NCI-H128 (cell line): Measurements from ENCODE around the gene CEP128.

Experiments used
- DNase-seq: peaks from one replicate; lab custom pipeline; 2025; ENCODE audit not compliant: unreplicated experiment; lab: John Stamatoyannopoulos, UW

CEP128 gene

DNA sequence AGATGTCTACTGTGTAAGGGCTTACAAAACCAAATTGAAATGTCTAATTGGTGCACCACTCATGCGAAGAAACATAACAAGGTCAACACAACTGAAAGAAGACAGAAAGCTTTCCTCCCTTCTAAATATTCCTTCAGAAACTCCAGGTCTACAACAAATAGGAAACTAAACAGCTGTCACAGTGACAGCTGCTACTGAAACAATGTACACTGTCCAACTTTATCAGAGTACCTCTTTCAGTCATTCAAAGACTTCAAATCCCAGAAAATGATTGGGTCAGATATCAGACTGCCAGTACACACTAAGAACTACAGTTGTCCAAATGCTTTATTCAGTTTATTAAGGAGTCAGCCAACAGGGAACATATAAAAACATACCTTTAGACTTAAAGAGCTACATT is 35.2 kb downstream of the CEP128 start:
- DNase-seq: no peak

DNA sequence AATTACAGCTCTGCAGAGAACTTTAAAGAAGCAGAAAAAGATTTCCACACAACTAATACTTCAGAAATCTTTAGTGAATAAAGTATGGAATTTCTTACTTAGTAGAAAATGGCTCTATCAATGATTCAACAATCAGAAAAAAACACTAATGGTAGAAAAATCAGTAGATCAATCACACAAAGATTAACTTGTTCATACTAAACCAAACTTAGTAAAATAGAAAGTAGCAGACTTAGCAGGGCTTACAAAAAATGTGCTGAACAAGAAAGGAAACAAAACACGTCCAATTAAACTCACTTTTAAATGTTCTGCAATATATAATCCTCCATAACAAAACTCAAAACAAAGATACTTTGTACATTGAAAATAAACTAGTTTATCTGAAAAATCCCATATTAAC is 38.9 kb downstream of the CEP128 start:
- no peak for DNase-seq

DNA sequence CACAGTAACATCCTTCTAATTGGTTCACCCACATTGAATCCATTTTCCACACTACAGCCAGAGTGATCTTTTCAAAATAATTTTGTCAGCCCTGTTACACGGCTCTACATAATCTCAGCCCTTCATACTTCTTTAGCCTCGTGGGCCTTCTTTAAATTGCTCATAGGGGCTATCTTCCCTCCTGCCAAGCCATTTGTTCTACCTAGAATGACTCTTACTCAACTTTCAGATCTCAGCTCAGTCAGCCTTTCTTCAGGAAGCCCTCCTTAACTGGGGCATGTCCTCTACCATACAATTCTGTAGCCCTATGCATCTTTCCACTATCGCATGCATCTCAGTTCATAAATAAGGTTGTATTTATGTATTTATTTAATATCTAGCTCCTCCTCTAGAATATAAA is 39.7 kb downstream of the CEP128 start:
- no peak for DNase-seq

DNA sequence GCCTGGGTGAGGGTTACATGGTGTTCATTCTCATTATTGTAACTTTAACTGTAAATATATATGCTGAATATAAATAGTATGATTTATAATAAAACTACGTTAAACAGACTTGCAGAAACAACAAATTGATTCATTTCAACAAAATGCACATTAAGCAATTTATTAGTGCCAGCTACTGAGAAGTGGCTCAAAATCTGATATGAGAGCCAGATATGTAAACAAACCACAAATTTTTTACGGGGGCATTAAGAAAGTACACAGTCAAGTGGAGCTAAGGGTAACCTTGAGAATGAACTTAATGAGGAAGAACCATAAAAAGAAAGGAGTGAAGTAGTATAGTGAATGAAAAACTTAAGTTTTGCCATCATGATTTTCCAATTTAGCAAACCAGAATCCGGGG is 40.3 kb downstream of the CEP128 start:
- DNase-seq: no peak

DNA sequence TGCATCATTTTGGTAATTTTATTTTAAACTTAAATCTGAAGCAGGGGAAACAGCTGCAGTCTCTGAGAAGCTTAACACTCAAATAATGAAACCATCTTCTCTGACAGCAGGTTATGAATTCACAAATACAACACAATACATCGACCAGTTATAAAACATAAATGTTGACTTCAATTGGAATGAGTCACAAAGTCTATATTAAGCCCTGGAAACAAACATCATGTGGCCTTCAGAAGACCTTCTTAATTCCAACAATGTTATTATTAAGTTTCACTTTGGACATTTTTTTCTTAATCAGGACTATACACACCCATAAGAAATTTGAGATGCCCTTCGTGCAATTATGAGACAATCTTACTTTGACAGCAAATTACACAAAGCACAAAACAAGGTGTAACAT is 68.9 kb downstream of the CEP128 start:
- DNase-seq: no peak

DNA sequence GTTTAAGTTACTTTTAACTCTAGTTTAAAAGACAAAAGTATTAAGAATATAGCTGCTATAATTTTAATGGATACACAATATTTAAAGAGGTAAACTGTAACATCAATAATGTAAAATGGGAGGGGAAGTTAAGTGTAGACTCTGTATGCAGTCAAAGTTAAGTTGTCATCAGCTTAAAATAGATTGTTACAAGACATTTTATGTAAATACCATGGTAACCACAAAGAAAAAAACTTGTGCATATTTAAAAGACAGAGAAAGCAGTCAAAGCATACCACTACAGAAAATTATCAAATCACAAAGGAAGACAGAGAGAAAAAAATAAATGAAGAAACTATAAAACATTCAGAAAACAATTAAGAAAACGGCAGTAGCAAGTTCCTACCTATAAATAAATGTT is 73.3 kb downstream of the CEP128 start:
- DNase-seq: no peak

DNA sequence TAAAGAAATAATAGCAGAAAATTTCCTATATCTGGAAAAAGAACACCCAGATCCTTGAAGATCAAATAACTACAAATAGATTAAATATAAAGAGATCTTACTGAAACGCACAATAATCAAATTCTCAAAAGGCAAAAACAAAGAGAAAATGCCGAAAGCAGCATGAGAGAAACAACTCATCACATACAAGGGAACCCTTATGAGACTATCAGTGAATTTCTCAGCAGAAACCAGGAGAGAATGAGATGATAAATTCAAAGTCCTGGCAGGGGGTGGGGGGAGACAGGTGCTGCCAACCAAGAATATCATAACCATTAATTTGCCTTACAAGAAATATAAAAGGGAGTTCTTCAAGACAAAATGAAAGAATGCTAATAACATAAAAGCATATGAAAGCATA is 73.7 kb downstream of the CEP128 start:
- DNase-seq: no peak

DNA sequence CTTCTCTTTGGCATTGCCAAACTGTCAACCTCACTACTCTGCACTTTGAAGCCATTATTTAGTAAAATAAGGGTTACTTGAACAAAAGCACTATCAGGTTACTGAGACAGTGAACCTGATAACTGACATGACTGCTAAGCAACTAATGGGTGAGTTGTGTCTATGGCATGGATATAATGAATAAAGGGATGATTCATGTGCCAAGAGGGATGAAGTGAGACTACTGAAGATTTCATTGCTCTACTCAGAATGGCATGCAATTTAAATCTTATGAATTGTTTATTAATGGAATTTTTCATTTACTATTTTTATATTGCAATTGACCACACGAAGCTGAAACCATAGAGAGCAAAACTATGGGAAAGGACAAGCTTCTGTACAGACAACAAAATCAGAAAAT is 74.4 kb downstream of the CEP128 start:
- DNase-seq: no peak

DNA sequence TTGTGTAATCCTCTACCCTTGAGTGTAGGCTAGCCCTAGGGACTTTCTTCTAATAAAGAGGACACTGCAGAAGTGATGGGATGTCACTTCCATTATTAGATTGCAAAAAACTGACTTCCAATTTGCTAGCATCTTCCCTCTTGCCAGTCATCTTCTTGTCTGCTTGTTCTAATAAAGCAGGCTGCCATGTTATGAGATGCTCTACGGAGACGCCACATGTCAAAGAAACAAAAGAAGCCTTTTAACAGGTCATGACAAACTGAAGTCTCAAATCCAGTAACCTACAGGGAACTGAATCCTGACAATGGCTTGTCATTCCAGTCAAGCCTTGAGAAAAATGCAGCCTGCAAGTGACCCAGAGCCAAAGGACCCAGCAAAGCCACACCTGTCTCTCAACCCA is 76.0 kb downstream of the CEP128 start:
- DNase-seq: no peak

DNA sequence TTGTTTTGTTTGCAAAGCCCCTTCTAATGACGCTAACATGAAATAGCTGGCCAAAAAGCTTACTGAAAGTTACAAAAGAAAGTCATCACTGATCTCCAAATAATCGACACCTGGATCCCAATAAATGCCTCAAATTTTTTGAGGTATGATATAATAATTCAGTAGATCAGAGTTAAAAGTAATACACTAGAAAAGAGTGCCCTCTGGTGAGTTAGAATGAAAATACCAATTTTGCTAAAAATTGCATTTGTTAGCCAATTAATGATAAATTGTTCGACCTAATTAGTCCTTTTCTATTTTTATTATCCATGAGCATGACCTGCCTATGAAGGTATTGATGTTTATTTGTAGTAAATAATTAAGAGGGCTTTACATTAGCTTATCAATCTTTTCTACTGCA is 78.6 kb downstream of the CEP128 start:
- no peak for DNase-seq

DNA sequence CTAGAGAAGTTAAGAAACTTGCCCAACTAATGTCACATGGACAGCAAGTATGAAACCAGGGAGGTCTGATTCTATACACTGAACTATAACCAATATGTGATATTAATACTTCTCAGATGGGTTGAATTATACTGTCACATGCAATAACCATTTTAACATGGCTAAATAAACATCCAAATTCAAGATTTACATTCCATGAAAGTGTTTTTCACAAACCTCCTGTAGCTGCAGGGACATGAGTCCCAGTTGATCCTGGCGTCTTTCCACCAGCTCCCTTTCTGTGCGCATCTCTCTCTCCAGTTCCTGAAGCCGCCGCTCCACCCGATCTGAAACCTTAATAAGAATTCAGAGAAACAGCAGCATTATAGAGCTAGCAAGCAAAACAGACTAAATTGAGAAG is 79.0 kb downstream of the CEP128 start:
- DNase-seq: no peak

DNA sequence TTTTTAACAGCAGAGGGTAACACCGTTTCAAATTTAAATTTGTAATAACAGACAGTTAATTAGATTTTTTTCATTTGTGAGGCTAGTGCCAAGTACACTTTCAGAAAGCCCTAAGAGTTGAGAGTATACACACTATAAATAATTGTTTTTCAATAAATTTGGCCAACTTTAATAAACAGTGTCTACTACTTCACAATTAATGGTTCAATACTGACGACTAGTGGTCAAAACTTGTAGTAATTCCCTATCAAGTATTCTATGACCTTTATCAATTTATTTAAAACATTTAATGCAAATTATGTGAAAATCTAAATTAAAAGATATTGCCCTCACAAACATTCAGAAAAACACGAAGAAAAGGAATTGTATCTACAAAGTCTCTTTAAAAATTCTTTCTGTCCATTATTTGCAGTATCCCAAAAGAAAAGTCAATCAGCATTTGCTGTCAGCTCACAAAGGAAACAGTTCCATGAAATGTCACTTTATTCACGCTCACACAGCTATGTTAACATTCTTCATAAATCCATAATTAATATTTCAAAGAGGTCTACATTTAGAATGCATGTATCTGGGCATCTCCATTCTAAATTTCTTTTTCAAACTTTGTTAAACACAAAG is 91.2 kb downstream of the CEP128 start:
- peak; percentile 7 for DNase-seq

DNA sequence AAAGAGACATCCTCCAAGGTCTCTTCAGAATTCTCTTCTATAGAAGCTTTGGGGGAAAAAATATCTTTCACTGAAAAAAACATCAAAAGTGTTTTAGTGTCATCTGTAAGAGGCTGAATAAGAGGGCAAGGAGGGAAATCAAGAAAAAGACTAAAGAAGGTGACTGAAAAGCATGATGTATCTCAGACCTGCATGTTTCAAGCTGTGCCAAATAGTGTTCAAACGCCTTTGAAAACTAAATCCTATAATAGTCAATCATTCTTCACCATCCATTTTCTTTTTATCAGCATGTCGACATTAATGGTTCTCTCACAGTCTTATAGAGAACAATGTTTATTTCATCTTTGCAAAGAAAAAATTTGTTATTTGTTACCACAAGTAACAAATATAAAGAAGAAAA is 94.5 kb downstream of the CEP128 start:
- DNase-seq: no peak

DNA sequence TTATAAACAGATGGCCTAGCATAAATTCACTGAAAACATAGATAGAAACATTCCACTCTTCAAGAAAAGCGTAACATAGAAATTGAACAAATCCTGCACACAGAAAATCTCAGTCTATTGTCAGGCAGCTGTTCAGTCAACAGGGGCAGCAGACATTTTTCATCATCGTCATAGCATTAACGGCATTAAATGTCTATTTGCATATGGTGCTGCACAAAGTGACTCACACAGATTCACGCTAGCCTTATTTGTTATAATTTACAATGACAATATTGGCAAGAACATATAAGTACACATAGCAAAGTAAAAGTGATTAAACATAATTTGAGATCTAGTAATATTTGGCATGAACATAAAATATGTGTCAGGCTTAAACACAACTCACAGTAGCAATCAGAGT is 95.7 kb downstream of the CEP128 start:
- DNase-seq: no peak

DNA sequence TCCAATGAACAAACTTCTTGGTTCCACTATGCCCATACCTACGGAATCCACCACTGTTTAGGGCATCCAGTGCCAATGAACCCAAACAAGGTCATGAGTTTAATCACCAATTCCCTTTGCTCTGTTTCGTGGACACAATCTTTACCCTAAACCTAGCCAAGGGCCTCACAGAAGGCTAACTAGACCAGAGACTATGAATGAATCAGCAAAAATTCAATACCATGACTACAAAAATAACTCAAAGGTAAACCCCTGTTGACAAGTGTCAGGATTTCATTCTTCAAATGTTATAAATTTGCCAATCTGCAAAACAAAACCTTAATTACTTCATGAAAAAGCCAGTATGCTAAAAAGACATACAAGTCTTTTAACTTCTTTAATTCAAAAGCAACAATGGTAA is 96.7 kb downstream of the CEP128 start:
- no peak for DNase-seq

DNA sequence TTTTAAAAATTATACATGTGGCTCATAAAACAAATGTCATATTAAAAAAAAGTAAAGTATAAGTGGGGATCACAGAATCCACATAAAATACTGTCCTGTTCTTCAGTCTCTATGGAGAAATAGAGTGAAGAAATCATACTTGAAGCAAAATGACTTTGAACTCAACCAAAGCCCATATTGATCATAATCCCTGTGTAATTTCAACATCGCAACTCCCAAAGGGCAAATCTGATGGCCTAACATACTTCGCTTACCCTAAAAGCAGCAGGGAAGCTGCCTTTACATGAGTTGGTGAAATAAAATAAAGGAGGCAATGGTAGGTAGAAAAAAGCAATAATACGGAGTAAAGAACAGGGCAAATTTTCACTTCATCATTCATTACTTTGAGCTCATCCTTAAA is 101.8 kb downstream of the CEP128 start:
- DNase-seq: no peak

DNA sequence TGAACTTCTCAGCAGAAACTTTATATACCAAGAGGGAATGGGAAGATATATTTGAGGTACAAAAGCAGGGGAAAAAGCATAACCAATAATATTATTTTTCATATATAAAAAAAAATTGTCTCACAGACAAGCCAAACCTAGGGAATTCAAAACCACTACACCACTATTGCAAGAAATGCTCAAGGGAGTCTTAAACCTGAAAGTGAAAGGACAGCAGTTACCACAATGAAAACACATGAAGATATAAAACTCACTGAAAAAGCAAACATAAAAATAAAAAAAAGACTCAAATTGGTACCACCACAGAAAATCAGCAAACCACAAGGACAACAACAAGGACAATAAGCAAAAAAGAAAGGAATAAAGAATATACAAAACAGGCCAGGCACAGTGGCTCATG is 131.9 kb downstream of the CEP128 start:
- DNase-seq: no peak

DNA sequence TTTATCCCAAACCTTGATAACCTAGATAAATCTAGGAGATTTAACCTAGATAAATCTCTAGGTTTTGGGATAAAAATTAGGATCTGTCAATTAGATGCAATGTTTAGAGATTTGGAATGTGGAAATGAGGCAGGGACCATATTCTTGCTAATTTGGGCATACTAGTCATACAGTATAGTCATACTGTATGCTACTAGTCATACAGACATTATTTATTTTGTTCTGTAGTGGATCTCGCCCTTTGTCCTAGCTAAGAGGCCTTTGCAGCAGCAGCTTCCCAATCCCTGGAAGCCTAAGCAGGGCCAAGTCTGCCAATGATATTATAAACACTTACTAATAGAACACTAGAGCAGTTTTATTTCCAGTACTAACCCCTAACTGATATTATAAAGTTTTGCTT is 136.4 kb downstream of the CEP128 start:
- DNase-seq: no peak

DNA sequence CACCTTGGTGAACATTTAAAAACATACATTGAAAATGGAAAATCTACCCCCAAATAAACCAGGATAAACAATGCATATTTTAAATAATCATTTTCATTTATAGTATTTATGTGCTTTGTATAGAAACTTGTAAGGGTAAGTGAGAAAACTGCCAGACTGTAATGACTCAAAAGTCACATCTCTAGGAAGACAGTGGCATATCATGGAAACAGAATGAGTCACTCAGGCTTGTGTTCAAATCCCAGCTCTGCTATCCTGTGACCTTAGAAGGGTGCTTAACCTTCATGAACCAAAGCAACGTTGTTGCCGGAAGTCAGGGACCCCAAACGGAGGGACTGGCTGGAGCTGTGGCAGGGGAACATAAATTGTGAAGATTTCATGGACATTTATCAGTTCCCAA is 142.7 kb downstream of the CEP128 start:
- DNase-seq: no peak

DNA sequence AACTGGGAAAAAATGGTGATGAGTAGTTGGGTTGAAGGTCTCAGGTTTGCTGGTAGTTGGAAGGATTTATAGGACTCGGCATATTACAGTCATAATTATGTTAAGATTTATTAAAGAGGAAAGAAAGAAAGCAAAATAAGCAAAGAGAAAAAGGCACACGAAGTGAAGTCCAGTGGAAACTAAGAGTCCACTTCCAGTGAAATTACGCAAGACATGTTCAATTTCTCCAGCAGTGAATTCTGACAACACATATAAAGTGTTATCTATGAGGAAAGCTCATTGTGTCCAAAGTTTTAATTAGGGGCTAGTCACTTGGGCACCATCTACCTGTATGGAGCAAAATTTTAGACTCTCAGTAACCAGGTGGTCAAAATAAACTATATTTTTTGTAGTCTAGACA is 143.3 kb downstream of the CEP128 start:
- no peak for DNase-seq

DNA sequence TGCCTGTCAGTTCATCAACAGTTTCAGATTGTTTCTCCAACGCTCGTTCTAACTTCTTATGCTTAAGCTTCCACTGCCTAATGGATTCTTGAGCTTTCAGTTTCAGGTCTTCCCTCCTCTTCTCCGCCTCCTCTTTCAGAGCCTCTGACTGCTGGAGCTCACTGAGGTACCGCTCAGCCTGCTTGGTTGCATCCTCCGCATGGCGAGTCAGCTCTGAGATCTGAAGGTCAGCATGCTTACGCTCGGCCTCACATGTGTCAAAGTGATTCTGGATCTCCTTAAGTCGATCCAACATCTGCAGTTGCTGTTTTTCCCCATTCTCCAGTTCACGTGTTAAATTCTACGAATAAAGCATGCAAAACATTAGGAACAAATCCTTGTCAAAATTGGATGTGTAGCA is 148.8 kb downstream of the CEP128 start:
- no peak for DNase-seq

DNA sequence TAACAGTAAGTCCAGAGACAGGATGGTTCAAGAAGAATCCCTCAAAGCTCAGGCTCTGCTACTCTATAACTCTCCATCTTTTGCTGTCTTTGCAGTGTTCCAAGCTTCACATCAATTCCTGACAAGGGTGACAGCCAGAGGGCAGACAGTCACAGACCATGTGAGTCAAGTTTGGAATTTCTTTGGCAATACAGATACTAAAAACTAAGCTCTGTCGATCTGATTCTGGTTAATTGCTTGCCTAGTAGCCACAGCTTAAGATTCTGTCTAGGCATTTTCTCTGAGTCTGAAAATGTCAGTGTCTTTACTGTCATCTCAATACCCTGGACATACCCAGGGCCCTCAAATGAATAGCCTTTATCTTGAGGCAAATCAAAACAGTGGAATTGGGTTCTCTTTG is 153.7 kb downstream of the CEP128 start:
- DNase-seq: no peak

DNA sequence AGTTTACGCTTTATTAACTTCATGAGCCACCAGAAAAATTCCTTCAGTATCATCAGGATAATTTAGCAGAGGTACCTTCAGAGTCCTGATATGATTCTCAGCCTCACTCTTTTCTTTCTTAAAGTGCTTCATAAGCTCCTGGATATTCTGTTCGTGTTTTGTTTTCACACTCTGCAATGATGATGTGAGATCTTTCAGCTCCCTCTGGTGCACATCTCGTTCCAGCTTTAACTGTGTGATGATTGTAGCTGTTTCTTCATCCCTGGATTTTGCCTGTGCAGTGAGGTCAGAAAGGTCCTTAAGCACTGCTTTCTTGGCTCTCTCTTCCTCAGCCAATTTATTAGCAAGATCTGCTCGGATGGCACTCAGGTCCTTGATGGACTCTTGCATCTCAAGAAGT is 156.7 kb downstream of the CEP128 start:
- DNase-seq: no peak

DNA sequence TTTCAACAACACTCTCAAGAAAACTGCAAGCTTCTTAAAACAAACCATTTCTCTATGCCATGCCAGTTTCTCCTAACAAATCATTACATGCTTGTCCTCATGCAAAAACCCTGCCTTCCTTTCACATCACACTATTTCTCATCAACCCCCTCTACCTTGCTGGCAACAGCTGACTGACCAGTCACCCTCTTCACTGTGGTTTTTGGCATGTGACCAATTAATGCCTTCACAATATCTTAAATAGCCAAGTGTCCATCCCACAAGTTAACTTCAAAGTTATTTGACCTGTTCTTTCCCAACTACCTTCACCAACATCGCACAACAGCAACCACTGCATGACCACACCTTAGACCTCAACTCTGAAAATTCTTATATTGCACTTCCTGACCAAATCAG is 159.6 kb downstream of the CEP128 start:
- DNase-seq: no peak
